GM12864 (cell line): ENCODE data around the gene HSPA2.

Experiments used
- DNase-seq: peaks from one replicate; pipeline ENCODE4 v3.0.0-alpha.2; 2011; ENCODE audit warnings: low read depth
- H3K4me3 ChIP-seq: 2 replicates; pipeline ENCODE4 v1.5.1; 2011; ENCODE audit warnings: mild to moderate bottlenecking, low read depth, low read length, control low read depth
- CTCF ChIP-seq: IDR thresholded peaks from 2 replicates; pipeline ENCODE4 v1.5.1; 2011; ENCODE audit warnings: low read depth, mild to moderate bottlenecking, moderate library complexity, low read length, control low read depth, inconsistent platforms; ENCODE audit errors: missing control alignments

The HSPA2 gene

GRCh38 chr14:64501411-64502171 is 39.0 kb upstream of the HSPA2 start:
- no peak for TF ChIP-seq CTCF
- H3K4me3 ChIP-seq = peak overlapping the region; percentile 70
- DNase-seq = no peak

GRCh38 chr14:64502456-64502855 is 38.1 kb upstream of the HSPA2 start:
- no peak for TF ChIP-seq CTCF
- DNase-seq = no peak

GRCh38 chr14:64502887-64503433 is 37.6 kb upstream of the HSPA2 start:
- no peak for TF ChIP-seq CTCF
- no peak for DNase-seq
- peak overlapping the region; percentile 70 for H3K4me3 ChIP-seq

More at GRCh38 chr14:64502456-64502855, 38.1 kb upstream of the HSPA2 start:
- peak overlapping the region; percentile 70 for H3K4me3 ChIP-seq

GRCh38 chr14:64503434-64504309 is 36.9 kb upstream of the HSPA2 start, which contains the start of gene ZBTB25:
TSS of gene ZBTB25 (minus strand) at chr14:64503838. CDS start at chr14:64490533, 13,305 bp downstream.
- peak; percentile 89 for DNase-seq
- no peak for TF ChIP-seq CTCF
- H3K4me3 ChIP-seq = peak within 1 kb of the TSS; percentile 70

GRCh38 chr14:64504310-64504896 is 36.1 kb upstream of the HSPA2 start, which contains the start of gene ZBTB1:
TSS of gene ZBTB1 (plus strand) at chr14:64504770. CDS start at chr14:64521505, 16,735 bp downstream.
- peak within 1 kb of the TSS; percentile 70 for H3K4me3 ChIP-seq
- no peak for DNase-seq
- TF ChIP-seq CTCF = no peak
